Activated CD4-positive, alpha-beta T cell treated with anti-CD3 and anti-CD28 coated beads for 4 hours (primary cell): ENCODE measurements around the gene HIGD2A.
"Not testable (repeated sequence)": the region's sequence is repeated elsewhere in the genome, so short reads cannot be mapped to it uniquely, and the experiment has no call there.

Experiments used
- DNase-seq, 2 donors: peaks; one replicate each; pipeline ENCODE4 v3.0.0-alpha.2; 2020

Gene HIGD2A

GRCh38 chr5:176396330-176396729 is 7.8 kb downstream of the HIGD2A start:
- no peak for DNase-seq

DNA sequence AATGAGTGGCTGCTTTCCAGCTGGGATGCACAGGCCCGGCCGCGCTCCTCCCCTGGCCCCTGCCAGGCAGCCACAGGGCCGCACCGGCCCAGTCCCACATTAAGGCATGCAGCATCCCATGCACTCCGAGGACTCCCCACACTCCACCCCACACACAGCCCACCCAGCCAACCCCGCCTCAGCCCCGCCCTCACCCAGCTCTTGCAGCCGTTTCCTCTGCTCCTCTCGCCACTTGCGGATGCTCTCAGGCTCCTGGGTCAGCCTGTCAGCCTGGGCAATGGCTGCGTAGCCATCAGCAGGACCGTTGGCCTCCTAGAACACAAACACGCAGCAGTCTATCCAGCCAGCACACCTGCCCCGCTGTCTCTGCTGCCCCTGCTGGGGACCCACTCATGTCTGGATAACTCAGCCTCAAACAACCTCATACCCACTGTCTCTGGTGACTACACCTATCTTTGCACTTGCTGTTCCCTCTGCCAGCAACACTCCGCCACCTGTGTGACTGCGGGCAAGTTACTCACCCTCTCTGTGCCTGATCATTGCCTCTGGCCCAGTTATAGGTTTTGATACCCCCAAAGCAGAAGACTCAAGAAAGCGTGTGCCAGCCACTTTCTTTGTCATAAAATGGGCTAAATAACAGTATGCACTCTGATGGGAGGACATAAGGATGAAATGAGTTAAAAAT is 9.3 kb downstream of the HIGD2A start:
- no peak for DNase-seq

DNA sequence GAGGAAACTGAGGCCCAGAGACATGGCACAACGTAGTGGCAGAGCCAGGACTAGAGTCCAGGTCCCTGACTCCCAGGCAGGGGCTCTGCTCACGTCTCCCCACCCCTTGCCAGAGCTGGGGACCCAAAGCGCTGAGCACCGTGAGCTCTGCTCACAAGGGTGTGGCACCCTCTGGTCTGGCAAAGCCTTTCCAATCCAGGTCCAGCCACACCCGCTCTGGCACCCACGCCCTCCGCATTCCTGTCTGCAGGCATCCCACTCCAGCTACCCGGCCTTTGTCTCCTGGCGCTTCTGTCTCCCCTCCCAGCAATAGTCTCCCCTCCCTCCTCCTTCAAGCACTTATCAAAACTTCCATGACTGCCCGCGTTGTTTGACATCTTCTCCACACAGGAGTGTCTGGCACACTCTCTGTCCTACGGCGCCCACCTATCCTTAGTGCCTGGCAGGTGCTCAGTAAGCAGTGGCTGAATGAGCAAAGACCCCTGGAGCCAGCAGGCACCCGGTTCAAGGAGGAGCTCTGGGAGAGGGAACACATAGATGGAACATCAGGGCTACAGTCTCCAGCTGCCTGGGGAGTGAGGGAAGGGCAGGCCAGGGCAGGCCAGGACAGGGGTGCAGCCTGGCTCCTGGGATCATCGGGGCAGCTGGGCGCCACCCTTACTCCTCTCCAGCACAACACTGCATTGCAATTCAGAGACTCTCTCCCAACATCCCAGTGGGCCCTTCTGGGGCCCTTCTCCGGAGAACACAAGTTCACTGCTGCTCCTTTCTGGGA is 12.0 kb downstream of the HIGD2A start:
- DNase-seq, result no peak

- DNase-seq, result no peak
Measured at GRCh38 chr5:176401281-176402205, 13.0 kb downstream of the HIGD2A start.

DNA sequence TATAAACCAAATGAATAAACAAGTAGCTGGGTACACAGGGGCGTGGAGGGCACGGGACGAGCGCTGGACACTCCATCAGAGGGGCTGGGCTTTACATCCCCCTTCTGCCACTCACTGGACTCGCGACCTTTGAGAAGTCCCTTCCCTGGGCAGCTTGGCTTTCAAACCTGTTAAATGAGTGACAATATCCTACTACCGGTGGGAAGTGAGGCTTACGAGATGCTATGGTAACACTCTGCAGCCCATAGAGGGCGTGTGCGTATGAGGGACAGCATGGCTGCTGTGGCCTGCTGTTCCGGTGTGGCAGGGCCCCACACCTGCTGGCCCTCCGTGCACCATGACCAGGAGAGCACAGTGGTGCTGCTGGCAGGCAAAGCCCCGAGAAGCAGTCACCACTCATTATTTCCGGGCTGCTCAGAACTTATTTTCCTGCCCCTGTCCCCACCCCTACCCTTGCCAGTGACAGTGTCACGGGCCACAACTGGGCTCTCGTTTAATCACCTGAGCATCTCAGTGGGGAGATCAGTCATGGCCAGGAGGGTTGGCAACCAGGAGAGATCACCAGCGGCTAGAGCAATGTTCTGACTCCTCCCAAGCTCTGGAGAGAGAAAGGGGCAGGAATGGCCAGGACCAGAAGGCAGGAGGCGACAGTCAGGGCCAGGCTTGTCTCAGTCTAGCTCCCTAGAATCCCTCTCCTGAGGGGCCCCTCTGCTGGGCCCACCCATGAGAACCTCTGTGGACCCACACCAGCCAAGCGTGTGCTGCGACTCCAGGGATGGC is 17.3 kb downstream of the HIGD2A start:
- DNase-seq, result no peak

GRCh38 chr5:176406436-176407052 is 18.0 kb downstream of the HIGD2A start:
- DNase-seq, result no peak

DNA sequence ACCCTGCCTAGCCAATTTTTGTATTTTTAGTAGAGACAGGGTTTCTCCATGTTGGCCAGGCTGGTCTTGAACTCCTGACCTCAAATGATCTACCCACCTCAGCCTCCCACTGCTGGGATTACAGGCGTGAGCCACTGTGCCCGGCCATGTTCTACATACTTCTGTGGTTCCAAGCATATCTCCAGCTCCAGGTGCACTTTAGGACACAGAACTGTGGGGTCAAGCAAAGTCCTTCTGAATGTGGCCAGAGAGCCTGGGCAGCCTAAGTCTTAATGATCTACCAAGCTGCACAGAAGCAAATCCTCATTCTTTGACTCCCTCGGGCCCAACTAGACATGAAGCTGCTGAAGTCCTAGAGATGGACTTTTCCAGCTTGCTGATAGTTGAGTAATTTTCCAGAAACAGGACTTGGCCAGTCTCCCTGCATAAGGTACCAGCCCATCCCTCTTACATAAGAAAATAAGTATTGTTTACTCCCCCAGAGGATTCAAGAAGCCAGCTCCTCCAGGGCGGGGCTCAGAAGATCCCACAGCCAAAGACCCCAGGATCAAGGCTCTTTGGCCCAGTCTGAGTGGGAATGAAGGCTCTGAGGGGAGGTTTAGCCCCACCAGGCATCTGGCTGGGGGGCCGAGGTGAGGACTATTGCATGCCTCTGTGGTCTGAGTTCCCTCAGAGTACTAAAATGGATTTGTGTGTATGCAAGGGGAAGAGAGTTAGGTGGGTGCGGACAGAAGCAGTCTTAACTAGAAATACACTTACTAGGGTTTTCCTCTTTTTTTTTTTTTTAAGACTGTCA is 19.1 kb downstream of the HIGD2A start:
- DNase-seq, result no peak

- not testable (repeated sequence) for DNase-seq
Measured at GRCh38 chr5:176408252-176408573, 19.7 kb downstream of the HIGD2A start.

DNA sequence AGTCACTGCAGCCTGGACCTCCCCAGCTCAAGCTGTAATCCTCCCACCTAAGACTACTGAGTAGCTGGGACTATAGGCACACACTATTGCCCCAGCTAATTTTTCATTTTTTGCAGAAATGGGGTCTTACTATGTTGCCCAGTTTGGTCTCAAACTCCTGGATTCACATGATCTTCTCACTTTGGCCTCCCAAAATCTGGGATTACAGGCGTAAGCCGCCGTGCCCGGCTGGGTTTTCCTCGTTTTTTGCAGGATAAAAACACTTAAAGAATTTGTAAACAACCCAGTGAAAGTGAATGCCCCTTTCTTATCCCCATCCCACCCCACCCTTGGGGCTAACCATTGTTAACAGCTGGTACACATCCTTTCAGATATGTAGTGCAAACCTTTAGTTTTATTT is 20.0 kb downstream of the HIGD2A start:
- no peak for DNase-seq

- no peak for DNase-seq
Measured at GRCh38 chr5:176409765-176410164, 21.2 kb downstream of the HIGD2A start.

DNA sequence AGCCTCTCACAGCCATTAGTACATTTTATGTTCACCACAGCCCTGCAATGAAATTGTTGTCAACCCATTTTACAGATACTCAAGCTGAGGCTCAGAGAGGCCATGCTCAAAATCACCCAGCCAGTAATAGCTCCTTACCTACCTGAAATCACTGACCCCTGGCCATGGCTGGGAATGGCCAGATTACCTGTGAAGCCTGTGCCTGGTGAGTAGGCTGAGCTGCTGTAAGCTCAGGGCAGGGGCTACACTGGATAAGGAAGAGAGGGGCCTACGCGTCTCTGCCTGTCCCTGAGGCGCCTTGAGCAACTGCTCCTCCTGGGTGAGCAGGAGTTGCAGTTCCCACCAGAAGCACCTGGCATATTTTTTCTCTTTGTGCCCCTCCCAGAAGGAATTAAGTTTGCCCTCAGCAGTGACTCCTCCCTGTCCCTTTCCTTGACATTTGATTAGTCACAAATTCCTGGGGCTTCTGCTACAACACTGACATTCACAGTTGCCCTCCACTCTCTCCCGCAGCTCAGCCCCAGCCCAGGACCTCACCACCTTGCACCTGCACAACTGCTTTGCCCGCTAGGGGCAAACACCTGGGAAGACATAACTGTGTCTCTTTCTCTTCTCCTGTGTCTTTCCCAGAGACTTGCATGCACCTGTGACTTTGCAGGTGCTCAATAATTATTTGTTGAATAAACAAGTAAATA is 22.1 kb downstream of the HIGD2A start:
- DNase-seq, result no peak

GRCh38 chr5:176412517-176413254 is 24.1 kb downstream of the HIGD2A start:
- no peak for DNase-seq

- no peak for DNase-seq
Measured at GRCh38 chr5:176413255-176413565, 24.7 kb downstream of the HIGD2A start.

DNA sequence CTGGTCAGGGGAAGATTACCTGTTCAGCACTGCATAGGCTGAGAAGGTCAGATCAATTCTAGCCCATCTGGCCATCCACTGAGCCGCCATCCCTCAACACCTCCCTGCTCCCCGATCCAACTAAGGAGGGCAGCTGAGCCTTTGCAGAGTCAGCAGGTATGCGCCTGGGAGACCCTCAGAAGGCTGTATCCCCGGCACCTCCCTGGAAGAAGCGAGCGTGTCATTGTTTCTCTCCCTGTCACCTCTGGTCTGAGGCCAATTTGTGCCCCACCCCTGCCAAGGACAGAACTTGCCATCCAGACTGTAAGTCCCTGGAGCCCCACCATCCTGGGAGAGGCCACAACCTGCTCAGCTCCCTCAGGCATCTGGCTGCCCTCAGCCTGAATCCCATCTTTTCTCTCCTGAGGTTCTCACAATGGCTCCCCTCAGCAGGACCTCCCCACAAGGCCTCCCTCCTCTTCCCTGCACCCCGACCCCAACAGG is 25.2 kb downstream of the HIGD2A start:
- no peak for DNase-seq

GRCh38 chr5:176414704-176415103 is 26.2 kb downstream of the HIGD2A start:
- no peak for DNase-seq

DNA sequence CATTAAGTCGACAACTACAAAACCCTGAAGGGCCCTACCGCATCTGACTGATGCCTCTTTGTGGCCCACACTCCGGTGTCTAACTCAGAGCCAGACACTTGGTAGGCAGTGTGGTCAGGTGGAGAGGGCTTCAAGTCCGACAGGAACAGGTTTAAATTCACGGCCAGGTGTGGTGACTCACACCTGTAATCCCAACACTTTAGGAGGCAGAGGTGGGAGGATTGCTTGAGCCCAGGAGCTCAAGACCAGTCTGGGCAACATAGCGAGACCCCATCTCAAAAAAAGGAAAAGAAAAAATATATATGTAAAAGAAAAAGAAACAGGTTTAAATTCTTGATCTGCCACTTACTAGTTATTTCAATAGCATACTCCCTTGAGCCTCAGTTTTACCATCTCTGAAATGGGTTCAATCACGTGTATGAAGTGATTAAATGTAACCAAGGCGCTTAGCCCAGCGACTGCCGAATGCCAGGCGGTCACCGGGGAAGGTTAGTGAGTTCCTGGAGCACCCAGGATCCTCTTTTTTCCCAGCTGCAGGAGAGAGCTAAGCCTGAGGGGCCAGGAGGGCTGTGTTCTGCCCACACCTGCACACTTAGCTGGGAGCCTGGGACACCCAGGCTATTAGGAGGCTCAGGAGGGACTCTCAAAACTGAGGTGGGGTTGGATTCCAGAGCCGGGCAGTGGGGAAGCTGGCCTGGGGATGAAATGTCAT is 26.8 kb downstream of the HIGD2A start:
- no peak for DNase-seq

- peak; percentile 89 for DNase-seq
Measured at GRCh38 chr5:176415952-176416924, 27.7 kb downstream of the HIGD2A start, which contains the start of gene CLTB. TSS of gene CLTB (minus strand) at chr5:176416539. CDS start at chr5:176416363, 176 bp downstream.

DNA sequence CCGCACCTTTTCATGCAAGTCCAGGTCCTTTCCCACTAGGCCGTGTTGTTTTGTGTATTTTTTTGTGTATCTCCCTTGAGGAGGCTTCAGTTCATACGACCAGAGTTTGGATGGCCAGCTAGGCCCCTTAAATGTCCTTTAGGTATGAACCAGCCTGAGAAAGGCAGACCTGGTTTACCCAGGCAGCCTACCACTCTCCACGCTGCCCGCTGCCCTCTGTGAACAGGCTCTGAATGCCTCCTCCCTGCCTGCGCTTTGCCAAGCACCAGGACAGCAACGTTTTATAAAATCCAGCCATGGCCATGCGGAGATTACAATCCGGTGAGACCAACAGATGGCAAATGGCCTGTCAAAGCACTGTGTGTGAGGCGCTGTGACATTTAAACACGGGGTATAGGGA is 28.4 kb downstream of the HIGD2A start:
- DNase-seq, result no peak
